ENCODE measurements around the gene OPA1.

GRCh38 chr3:193621127-193621526 is 28.1 kb downstream of the OPA1 start:
- TF ChIP-seq POLR2A (IDR thresholded peaks at IDR 0.05) (no peak), CTCF (IDR thresholded peaks at IDR 0.05) (no peak), EP300 (IDR thresholded peaks at IDR 0.05) (no peak)
